NCI-H524 treated with DMSO at 0.1 percent for 48 hours (cell line): ENCODE data around the gene PM20D2.
"Not testable (repeated sequence)": the region's sequence is repeated elsewhere in the genome, so short reads cannot be mapped to it uniquely, and the experiment has no call there.

Experiments used
- DNase-seq: peaks from one replicate; lab custom pipeline; 2025; lab: John Stamatoyannopoulos, UW

The PM20D2 gene

DNA sequence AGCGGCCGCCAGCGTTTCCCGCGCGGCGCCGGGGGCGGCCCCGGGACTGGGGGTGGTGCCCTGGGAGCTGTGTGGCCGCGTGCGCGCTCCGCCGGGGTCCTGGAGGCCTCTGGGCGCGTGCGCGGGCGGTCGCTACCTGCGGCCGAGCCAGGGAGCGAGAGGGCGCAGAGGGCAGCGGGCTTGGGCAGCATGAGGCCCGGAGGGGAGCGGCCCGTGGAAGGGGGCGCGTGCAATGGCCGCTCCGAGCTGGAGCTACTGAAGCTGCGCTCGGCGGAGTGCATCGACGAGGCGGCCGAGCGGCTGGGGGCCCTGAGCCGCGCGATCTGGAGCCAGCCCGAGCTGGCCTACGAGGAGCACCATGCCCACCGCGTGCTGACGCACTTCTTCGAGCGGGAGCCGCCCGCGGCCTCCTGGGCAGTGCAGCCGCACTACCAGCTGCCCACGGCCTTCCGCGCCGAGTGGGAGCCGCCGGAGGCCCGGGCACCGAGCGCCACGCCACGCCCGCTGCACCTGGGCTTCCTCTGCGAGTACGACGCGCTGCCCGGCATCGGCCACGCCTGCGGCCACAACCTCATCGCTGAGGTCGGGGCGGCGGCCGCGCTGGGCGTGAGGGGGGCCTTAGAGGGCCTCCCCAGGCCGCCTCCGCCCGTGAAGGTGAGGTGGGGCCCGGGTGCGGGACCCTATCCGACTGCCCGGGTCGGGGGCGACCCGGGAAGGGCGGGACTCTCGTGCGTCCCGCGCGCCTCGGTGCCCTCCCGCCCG lies at the start of gene PM20D2:
PM20D2 (plus strand) TSS at position 100 of the 762 bp plus-strand sequence; CDS start at position 190, 90 bp downstream.
- DNase-seq, result no peak

DNA sequence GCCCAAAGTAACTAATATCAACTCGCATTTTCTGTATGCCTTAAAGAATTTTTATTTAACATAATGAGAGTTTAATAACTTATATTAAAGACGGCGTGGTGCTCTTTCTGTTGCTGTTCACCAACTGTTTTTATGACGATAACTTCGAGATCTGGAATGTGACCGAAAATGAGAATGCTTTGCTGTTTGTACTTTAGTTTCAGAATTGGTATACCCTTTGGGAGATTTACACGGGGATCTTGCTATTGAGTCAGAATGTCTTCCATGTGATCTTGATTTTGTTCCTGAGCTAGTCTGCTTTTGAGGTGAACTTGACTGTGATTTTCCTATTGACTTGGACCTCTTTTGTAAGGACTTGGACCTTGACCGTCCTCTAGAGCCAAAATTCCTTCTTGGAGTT lies 47.4 kb upstream of the PM20D2 start:
- no peak for DNase-seq

DNA sequence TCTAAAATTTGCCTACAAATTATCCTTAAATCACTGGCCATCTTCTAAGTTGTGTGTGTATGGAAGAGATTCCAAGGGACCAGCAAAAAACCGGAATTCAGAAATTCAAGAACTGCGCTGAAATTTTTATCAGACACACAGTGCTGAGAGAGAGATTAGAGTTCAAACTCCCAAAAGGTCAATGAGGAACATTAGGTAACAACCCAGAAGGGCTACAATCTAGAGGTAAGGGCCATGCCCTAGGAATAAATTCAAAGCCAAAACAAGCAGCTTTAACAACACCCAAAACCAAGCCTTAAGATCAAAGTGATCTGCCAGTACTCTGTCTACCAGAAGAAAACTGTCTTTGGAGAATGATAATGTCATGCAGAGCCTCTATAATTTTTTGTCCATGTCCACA lies 45.7 kb upstream of the PM20D2 start:
- DNase-seq, result no peak

DNA sequence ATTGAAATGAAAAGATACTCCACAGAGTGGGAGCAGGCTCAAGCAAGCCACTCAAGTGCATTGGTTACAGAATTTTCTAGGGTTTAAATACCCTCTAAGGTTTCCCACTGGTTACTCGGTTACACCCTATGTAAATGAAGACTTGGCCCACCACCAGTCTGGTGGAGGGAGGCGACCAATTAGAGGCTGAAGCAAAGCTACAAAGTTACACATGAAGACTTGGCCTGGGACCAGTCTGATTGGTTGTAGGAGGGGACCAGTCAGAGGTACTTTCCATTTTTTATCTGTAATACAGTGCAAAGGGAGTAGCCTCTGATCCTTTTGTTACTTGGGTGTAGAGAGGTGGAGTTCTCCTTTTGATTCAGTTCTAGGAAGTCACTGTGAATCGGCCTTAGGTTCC lies 35.6 kb upstream of the PM20D2 start:
- no peak for DNase-seq

- DNase-seq, result no peak
Measured at GRCh38 chr6:89111933-89112332, 33.9 kb upstream of the PM20D2 start.

DNA sequence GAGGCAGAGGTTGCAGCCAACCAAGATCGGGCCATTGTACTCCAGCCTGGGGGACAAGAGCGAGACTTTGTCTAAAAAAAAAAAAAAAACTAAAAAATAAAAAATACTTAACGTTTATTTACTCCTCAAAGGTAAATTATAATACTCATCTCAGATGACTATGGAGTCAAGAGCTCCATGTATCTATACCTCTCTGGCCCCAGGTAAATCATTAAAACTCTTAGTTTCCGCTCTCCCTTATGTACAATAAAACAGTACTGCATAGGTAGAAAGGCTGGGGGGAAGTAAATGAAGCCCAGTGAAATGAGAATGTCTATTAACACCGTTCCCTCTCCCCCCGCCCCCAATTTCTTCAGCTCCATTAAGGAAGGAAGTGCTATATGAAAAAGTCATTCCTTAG lies 29.2 kb upstream of the PM20D2 start:
- no peak for DNase-seq

DNA sequence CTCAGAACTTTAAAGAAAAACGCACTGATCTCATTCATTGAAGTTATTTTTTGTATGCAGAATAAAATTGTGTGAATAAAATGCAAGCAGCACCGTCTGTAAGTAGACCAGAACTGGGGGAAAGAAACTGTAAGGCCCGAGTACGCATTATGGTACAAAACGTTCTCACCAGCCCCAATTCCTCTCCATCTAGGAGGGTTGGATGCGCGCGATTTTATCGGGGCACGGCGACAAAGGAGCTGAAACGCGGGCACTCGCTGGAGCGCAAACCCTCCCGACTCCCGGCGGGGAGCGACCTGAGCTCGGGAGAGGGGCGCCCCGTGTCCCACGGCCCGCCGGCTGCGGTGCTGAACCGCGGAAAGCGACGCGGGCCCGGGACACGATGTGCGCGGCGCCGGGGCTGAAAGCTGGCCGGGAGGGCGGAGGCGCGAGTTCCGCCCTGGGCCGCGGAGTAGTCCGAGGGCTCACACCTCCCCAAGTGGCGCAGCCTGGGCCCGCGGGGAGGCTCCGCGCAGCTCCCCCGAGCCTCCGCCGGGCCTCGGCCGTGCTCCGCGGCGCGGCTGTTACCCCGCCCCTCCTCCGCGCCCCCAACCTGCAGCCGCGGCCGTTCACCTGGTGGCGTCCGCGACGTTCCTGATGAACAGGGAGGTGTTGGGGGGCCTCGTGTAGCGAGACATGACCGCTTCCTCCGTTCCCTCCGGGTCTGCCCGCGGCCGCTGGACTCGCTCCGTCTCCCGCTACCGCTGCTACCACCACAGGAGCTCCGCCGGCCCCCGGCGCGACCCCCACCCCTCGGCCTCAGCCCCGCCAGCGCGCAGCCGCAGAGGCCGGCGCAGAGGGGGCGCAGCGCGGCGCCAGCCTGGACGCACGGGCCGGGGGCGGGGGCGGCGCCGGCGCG lies 28.4 kb upstream of the PM20D2 start, which contains the start of gene SRSF12:
SRSF12 (minus strand) TSS at position 861 of the 898 bp plus-strand sequence; CDS start at position 677, 184 bp downstream.
- no peak for DNase-seq

- DNase-seq, result no peak
Measured at GRCh38 chr6:89118931-89119330, 26.9 kb upstream of the PM20D2 start.

DNA sequence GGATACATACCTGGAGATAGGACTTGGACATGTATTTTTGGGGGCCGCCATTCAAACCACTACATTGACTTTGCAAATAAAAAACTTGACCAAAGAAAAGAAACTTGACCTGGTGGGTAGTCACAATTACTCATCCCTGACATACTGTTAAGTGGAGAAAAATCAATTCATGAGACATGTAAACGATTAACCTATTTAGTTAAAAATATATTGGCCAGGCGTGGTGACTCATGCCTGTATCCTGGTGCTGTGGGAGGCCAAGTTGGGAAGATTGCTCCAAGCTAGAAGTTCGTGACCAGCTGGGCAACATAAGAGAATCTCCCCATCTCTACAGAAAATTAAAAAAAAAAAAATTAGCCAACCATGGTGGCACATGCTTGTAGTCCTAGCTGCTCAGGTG lies 25.5 kb upstream of the PM20D2 start:
- no peak for DNase-seq

GRCh38 chr6:89121934-89122333 lies 23.9 kb upstream of the PM20D2 start:
- no peak for DNase-seq

DNA sequence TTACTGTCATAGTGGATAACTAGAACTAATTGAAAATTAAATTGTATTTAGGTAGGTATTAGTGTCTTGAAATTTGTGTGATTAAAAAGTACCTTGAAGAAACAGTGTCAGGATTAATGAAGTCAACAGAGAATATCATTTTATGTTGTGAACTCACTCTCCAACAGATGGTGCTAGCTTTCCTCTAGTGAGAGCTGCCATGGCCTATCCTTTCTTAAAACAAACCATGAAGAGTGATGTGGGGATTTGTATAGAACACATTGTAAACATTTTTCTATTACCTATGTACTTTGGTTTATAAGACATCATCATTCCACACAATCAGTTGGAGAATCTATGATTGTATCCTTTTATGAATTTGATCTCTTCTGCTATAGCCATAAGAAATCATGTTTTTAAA lies 23.2 kb upstream of the PM20D2 start:
- no peak for DNase-seq

GRCh38 chr6:89128256-89128671 lies 17.6 kb upstream of the PM20D2 start:
- DNase-seq, result not testable (repeated sequence)

- DNase-seq, result no peak
Measured at GRCh38 chr6:89131599-89131998, 14.3 kb upstream of the PM20D2 start.

GRCh38 chr6:89132057-89132456 lies 13.8 kb upstream of the PM20D2 start:
- DNase-seq, result no peak

- DNase-seq, result no peak
Measured at GRCh38 chr6:89133981-89134380, 11.9 kb upstream of the PM20D2 start.

GRCh38 chr6:89134723-89135122 lies 11.1 kb upstream of the PM20D2 start:
- no peak for DNase-seq

- DNase-seq, result no peak
Measured at GRCh38 chr6:89138173-89138572, 7.7 kb upstream of the PM20D2 start.

DNA sequence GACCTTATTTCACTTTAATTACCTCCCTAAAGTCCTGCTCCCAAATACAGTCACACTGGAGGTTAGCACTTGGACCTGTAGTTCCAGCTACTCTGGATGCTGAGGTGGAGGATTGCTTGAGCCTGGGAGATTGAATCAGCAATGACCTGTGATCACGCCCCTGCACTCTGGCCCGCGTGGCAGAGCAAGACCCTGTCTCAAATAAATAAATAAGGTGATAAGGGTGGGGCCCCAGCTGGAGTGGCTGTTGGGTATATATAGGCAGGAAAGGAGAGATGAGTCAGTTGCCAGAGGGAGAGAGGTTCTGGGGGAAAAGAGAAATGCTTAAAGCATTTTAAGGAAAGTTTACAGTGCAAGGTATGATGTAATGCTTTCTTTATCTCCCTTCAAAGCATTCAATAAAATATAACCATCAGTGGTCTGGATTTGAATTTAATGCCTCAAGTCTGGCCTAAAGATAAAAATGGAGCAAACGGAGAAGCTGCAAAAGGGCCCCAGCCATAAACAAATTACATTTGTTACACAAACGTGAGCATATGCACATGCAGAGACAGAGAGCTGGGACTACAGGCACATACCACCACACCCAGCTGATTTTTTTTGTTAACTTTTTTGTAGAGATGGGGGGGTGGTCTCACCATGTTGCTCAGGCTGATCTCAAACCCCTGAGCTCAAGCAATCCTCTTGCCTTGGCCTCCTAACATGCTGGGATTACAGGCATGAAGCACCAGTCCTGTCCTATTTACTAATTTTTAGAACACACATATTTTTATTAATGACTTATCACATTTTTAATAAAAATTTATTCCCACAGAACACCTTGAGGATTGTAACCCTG lies 6.1 kb upstream of the PM20D2 start:
- no peak for DNase-seq

- DNase-seq, result no peak
Measured at GRCh38 chr6:89140347-89141156, 5.3 kb upstream of the PM20D2 start.

GRCh38 chr6:89144354-89144906 lies 1.4 kb upstream of the PM20D2 start:
- no peak for DNase-seq
